ENCODE data around the gene AHR. TPM values are rescaled to one million over a fixed set of nuclear protein-coding genes. Genes with fewer than 3 reads are reported as not detected.

The AHR gene
- total and polyA plus RNA-seq, 2 experiments from 2014 or later: 10.6 to 69.8 TPM

GRCh38 chr7:17339139-17339538, 40.7 kb downstream of the AHR start:
- H3K36me3 ChIP-seq (replicated peaks; ENCODE audit: insufficient read depth, low read depth): no peaks in the 10 kb centered on the region
- H3K9me2 ChIP-seq (replicated peaks; ENCODE audit: insufficient read depth): no peaks in the 10 kb centered on the region
- H3K4me3 ChIP-seq: no peak overlapping the region
- H3K79me2 ChIP-seq: peaks cover 31% of the 10 kb centered on the region
- WGBS (ENCODE audit: low lambda C conversion rate, missing lambda C conversion rate): 93% methylated on average over 2 of the region's 2 CpGs
- no peaks in the 10 kb centered on the region for H4K20me1 ChIP-seq (ENCODE audit: insufficient read depth, poor library complexity, severe bottlenecking)
- no peak for DNase-seq (ENCODE audit: low spot score)
- H3K4me2 ChIP-seq: no peak overlapping the region
- no peaks in the 10 kb centered on the region for H3K9me3 ChIP-seq (ENCODE audit: low read depth)
- no peak overlapping the region for H2AFZ ChIP-seq
- no peaks in the 10 kb centered on the region for H3K27me3 ChIP-seq
- no peak overlapping the region for H3K27ac ChIP-seq
- H3K4me1 ChIP-seq (ENCODE audit: insufficient read depth): no peaks in the 10 kb centered on the region
- TF ChIP-seq EZH2 (IDR thresholded peaks at IDR 0.05; ENCODE audit: borderline replicate concordance): no peak
- no peak for TF ChIP-seq EZH2phosphoT487 (IDR thresholded peaks at IDR 0.05; ENCODE audit: low read depth, severe bottlenecking, unreplicated experiment)

- Histone ChIP-seq H3K36me3 (replicated peaks; ENCODE audit: insufficient read depth, low read depth) (no peaks in the 10 kb centered on the region), H3K4me1 (ENCODE audit: insufficient read depth) (no peaks in the 10 kb centered on the region), H3K4me2 (no peak overlapping the region), H2AFZ (no peak overlapping the region), H3K9me2 (replicated peaks; ENCODE audit: insufficient read depth) (no peaks in the 10 kb centered on the region), H3K27ac (no peak overlapping the region), H4K20me1 (ENCODE audit: insufficient read depth, poor library complexity, severe bottlenecking) (no peaks in the 10 kb centered on the region), H3K27me3 (no peaks in the 10 kb centered on the region), H3K4me3 (no peak overlapping the region), H3K79me2 (peaks cover 32% of the 10 kb centered on the region), H3K9me3 (ENCODE audit: low read depth) (no peaks in the 10 kb centered on the region)
- 80% methylated on average over 4 of the region's 4 CpGs for WGBS (ENCODE audit: low lambda C conversion rate, missing lambda C conversion rate)
- DNase-seq (ENCODE audit: low spot score): no peak
- TF ChIP-seq EZH2 (IDR thresholded peaks at IDR 0.05; ENCODE audit: borderline replicate concordance) (no peak), EZH2phosphoT487 (IDR thresholded peaks at IDR 0.05; ENCODE audit: low read depth, severe bottlenecking, unreplicated experiment) (no peak), CTCF (IDR thresholded peaks at IDR 0.05; ENCODE audit: poor library complexity) (no peak)
These were observed 41.5 kb downstream of the AHR start for GRCh38 chr7:17339952-17340351.

GRCh38 chr7:17340655-17341054, 42.2 kb downstream of the AHR start:
- no peak overlapping the region for H3K27ac ChIP-seq
- H3K4me2 ChIP-seq: no peak overlapping the region
- TF ChIP-seq EZH2 (IDR thresholded peaks at IDR 0.05; ENCODE audit: borderline replicate concordance): no peak
- no peak for TF ChIP-seq CTCF (IDR thresholded peaks at IDR 0.05; ENCODE audit: poor library complexity)
- no peak for TF ChIP-seq EZH2phosphoT487 (IDR thresholded peaks at IDR 0.05; ENCODE audit: low read depth, severe bottlenecking, unreplicated experiment)
- no peaks in the 10 kb centered on the region for H3K9me3 ChIP-seq (ENCODE audit: low read depth)
- no peaks in the 10 kb centered on the region for H3K4me1 ChIP-seq (ENCODE audit: insufficient read depth)
- no peaks in the 10 kb centered on the region for H3K27me3 ChIP-seq
- H2AFZ ChIP-seq: no peak overlapping the region
- no peaks in the 10 kb centered on the region for H3K9me2 ChIP-seq (replicated peaks; ENCODE audit: insufficient read depth)
- H3K79me2 ChIP-seq: peaks cover 35% of the 10 kb centered on the region
- WGBS (ENCODE audit: low lambda C conversion rate, missing lambda C conversion rate): 94% methylated on average over 1 of the region's 1 CpG
- H3K4me3 ChIP-seq: no peak overlapping the region
- no peaks in the 10 kb centered on the region for H3K36me3 ChIP-seq (replicated peaks; ENCODE audit: insufficient read depth, low read depth)
- H4K20me1 ChIP-seq (ENCODE audit: insufficient read depth, poor library complexity, severe bottlenecking): no peaks in the 10 kb centered on the region
- no peak for DNase-seq (ENCODE audit: low spot score)

GRCh38 chr7:17342756-17343155, 44.3 kb downstream of the AHR start:
- TF ChIP-seq CTCF (IDR thresholded peaks at IDR 0.05; ENCODE audit: poor library complexity) (no peak), EZH2phosphoT487 (IDR thresholded peaks at IDR 0.05; ENCODE audit: low read depth, severe bottlenecking, unreplicated experiment) (no peak), EZH2 (IDR thresholded peaks at IDR 0.05; ENCODE audit: borderline replicate concordance) (no peak)
- H3K79me2 ChIP-seq: peaks cover 35% of the 10 kb centered on the region
- no peak overlapping the region for H3K27ac ChIP-seq

More at GRCh38 chr7:17342756-17343155, 44.3 kb downstream of the AHR start:
- H2AFZ ChIP-seq: no peak overlapping the region
- H3K9me2 ChIP-seq (replicated peaks; ENCODE audit: insufficient read depth): no peaks in the 10 kb centered on the region
- H3K9me3 ChIP-seq (ENCODE audit: low read depth): no peaks in the 10 kb centered on the region
- H3K36me3 ChIP-seq (replicated peaks; ENCODE audit: insufficient read depth, low read depth): no peaks in the 10 kb centered on the region
- no peaks in the 10 kb centered on the region for H3K27me3 ChIP-seq
- DNase-seq (ENCODE audit: low spot score): no peak
- no peak overlapping the region for H3K4me2 ChIP-seq
- H4K20me1 ChIP-seq (ENCODE audit: insufficient read depth, poor library complexity, severe bottlenecking): no peaks in the 10 kb centered on the region
- H3K4me3 ChIP-seq: no peak overlapping the region
- no peaks in the 10 kb centered on the region for H3K4me1 ChIP-seq (ENCODE audit: insufficient read depth)
- 83% methylated on average over 2 of the region's 2 CpGs for WGBS (ENCODE audit: low lambda C conversion rate, missing lambda C conversion rate)
